ENCODE data around the gene TMLHE.
"Not testable (repeated sequence)": the region's sequence is repeated elsewhere in the genome, so short reads cannot be mapped to it uniquely, and the experiment has no call there.

TMLHE gene

GRCh38 chrX:155495134-155495533 is 117.6 kb downstream of the TMLHE start:
- not testable (repeated sequence) for DNase-seq (ENCODE audit: low read depth in 2 of 2)

- DNase-seq (ENCODE audit: low read depth in 2 of 2), result not testable (repeated sequence)
Measured at GRCh38 chrX:155491421-155491820, 121.3 kb downstream of the TMLHE start.

GRCh38 chrX:155477136-155477535 is 135.6 kb downstream of the TMLHE start:
- DNase-seq (ENCODE audit: low read depth in 2 of 2), result not testable (repeated sequence)

- DNase-seq (ENCODE audit: low read depth in 2 of 2), result not testable (repeated sequence)
Measured at GRCh38 chrX:155466269-155466938, 146.3 kb downstream of the TMLHE start.

GRCh38 chrX:155460501-155460900 is 152.3 kb downstream of the TMLHE start:
- not testable (repeated sequence) for DNase-seq (ENCODE audit: low read depth in 2 of 2)

- not testable (repeated sequence) for DNase-seq (ENCODE audit: low read depth in 2 of 2)
Measured at GRCh38 chrX:155458471-155458870, 154.3 kb downstream of the TMLHE start, which contains the start of gene F8A3. Gene F8A3, minus strand, starts transcription at chrX:155458620. Its CDS starts 20 bp downstream, at chrX:155458600.

GRCh38 chrX:155457761-155458447 is 154.8 kb downstream of the TMLHE start:
- not testable (repeated sequence) for DNase-seq (ENCODE audit: low read depth in 2 of 2)

GRCh38 chrX:155441097-155441496 is 171.7 kb downstream of the TMLHE start:
- no peak for DNase-seq (ENCODE audit: low read depth in 2 of 2)
